Activated naive CD4-positive, alpha-beta T cell treated with Interleukin-2 at 50 U/mL for 16 hours (primary cell): ENCODE data around the gene MGAT4A.

Experiments used
- DNase-seq: peaks from one replicate; pipeline ENCODE4 v3.0.0-alpha.2; 2020

The MGAT4A gene

DNA sequence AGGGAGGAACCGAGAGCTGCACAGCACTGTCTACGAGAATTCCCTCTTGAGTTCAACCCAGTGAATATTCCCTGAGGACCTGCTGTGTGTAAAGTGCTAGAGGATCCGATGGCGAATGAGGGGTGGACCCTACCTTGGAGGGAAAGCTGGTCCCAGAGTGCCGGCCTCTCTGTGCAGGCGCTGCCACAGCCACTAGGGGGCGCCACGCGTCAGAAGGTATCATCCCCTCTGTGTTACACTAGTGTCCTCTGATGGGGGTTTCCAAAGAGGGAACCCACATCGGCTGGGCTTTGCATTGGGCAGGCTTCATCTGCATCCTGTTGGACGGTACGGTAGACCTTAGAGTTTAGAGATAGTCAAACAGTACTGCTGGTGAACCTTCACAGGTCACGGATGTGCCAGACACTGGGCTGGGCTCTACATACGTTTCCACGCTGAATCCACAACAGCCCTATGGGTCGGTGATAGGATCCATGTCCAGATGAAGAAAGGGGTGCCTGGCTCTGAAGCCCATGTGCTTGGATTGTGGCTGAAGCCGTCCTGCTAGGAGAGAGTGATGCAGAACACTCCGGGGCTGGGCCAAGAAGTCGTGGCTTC is 161.6 kb downstream of the MGAT4A start:
- peak; percentile 75 for DNase-seq
